ENCODE data around the gene HMCN2. TPM values are rescaled to one million over a fixed set of nuclear protein-coding genes. Genes with fewer than 3 reads are reported as not detected.

The HMCN2 gene
- total RNA-seq, 1 experiment from 2014 or later: 5.6 TPM

GRCh38 chr9:130383350-130383715, 117.8 kb downstream of the HMCN2 start:
- Mint-ChIP-seq H3K4me1 (no peaks in the 10 kb centered on the region), H3K27me3 (ENCODE audit: low read depth) (no peaks in the 10 kb centered on the region), H3K4me3 (no peak overlapping the region), H3K27ac (no peak overlapping the region), H3K36me3 (no peaks in the 10 kb centered on the region), H3K9me3 (no peaks in the 10 kb centered on the region)
- ChIA-PET POLR2A (no interaction called here), CTCF (interaction anchor here (1.1 kb wide), 2 partner anchors 77 to 265 kb away, joined by 3 to 5 read pairs; no protein-coding TSS in a partner anchor)
- ATAC-seq: no peak
- DNase-seq (ENCODE audit: low spot score): no peak
- TF ChIP-seq FOXJ3 (CRISPR knock-in tag; IDR thresholded peaks at IDR 0.05; ENCODE audit: borderline replicate concordance) (no peak), ZNF671 (CRISPR knock-in tag; IDR thresholded peaks at IDR 0.05) (no peak), ZNF396 (CRISPR knock-in tag; IDR thresholded peaks at IDR 0.05; ENCODE audit: borderline replicate concordance) (no peak), GRHL2 (CRISPR knock-in tag; IDR thresholded peaks at IDR 0.05; ENCODE audit: insufficient replicate concordance, severe bottlenecking) (no peak), GABPB1 (CRISPR knock-in tag; IDR thresholded peaks at IDR 0.05) (no peak), ATF3 (CRISPR knock-in tag; conservative IDR thresholded peaks at IDR 0.05) (no peak), ESRRA (CRISPR knock-in tag; IDR thresholded peaks at IDR 0.05; ENCODE audit: borderline replicate concordance) (no peak), CTCF (IDR thresholded peaks at IDR 0.05) (no peak), SMAD3 (CRISPR knock-in tag; IDR thresholded peaks at IDR 0.05; ENCODE audit: borderline replicate concordance) (no peak), NR1H2 (CRISPR knock-in tag; IDR thresholded peaks at IDR 0.05) (no peak), FOXP1 (CRISPR knock-in tag; IDR thresholded peaks at IDR 0.05; ENCODE audit: borderline replicate concordance) (no peak), EMX1 (CRISPR knock-in tag; IDR thresholded peaks at IDR 0.05) (no peak), ATF1 (CRISPR knock-in tag; IDR thresholded peaks at IDR 0.05) (no peak), ZNF317 (CRISPR knock-in tag; IDR thresholded peaks at IDR 0.05; ENCODE audit: borderline replicate concordance, low read depth) (no peak), ARID4B (CRISPR knock-in tag; IDR thresholded peaks at IDR 0.05; ENCODE audit: borderline replicate concordance) (no peak), MYBL2 (CRISPR knock-in tag; IDR thresholded peaks at IDR 0.05) (no peak)
- TF ChIP-seq, protein P1, sequence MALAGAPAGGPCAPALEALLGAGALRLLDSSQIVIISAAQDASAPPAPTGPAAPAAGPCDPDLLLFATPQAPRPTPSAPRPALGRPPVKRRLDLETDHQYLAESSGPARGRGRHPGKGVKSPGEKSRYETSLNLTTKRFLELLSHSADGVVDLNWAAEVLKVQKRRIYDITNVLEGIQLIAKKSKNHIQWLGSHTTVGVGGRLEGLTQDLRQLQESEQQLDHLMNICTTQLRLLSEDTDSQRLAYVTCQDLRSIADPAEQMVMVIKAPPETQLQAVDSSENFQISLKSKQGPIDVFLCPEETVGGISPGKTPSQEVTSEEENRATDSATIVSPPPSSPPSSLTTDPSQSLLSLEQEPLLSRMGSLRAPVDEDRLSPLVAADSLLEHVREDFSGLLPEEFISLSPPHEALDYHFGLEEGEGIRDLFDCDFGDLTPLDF (CRISPR knock-in tag; IDR thresholded peaks at IDR 0.05): no peak
- TF ChIP-seq, protein P2, sequence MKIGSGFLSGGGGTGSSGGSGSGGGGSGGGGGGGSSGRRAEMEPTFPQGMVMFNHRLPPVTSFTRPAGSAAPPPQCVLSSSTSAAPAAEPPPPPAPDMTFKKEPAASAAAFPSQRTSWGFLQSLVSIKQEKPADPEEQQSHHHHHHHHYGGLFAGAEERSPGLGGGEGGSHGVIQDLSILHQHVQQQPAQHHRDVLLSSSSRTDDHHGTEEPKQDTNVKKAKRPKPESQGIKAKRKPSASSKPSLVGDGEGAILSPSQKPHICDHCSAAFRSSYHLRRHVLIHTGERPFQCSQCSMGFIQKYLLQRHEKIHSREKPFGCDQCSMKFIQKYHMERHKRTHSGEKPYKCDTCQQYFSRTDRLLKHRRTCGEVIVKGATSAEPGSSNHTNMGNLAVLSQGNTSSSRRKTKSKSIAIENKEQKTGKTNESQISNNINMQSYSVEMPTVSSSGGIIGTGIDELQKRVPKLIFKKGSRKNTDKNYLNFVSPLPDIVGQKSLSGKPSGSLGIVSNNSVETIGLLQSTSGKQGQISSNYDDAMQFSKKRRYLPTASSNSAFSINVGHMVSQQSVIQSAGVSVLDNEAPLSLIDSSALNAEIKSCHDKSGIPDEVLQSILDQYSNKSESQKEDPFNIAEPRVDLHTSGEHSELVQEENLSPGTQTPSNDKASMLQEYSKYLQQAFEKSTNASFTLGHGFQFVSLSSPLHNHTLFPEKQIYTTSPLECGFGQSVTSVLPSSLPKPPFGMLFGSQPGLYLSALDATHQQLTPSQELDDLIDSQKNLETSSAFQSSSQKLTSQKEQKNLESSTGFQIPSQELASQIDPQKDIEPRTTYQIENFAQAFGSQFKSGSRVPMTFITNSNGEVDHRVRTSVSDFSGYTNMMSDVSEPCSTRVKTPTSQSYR (CRISPR knock-in tag; IDR thresholded peaks at IDR 0.05): no peak
- TF ChIP-seq, protein P3, sequence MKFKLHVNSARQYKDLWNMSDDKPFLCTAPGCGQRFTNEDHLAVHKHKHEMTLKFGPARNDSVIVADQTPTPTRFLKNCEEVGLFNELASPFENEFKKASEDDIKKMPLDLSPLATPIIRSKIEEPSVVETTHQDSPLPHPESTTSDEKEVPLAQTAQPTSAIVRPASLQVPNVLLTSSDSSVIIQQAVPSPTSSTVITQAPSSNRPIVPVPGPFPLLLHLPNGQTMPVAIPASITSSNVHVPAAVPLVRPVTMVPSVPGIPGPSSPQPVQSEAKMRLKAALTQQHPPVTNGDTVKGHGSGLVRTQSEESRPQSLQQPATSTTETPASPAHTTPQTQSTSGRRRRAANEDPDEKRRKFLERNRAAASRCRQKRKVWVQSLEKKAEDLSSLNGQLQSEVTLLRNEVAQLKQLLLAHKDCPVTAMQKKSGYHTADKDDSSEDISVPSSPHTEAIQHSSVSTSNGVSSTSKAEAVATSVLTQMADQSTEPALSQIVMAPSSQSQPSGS (CRISPR knock-in tag; IDR thresholded peaks at IDR 0.05; ENCODE audit: borderline replicate concordance, low read depth): no peak
- TF ChIP-seq, protein P4, sequence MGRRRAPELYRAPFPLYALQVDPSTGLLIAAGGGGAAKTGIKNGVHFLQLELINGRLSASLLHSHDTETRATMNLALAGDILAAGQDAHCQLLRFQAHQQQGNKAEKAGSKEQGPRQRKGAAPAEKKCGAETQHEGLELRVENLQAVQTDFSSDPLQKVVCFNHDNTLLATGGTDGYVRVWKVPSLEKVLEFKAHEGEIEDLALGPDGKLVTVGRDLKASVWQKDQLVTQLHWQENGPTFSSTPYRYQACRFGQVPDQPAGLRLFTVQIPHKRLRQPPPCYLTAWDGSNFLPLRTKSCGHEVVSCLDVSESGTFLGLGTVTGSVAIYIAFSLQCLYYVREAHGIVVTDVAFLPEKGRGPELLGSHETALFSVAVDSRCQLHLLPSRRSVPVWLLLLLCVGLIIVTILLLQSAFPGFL (CRISPR knock-in tag; IDR thresholded peaks at IDR 0.05; ENCODE audit: borderline replicate concordance): no peak

All from WTC11 (cell line).